COR-L47 (cell line): ENCODE measurements around the gene CFDP1.
"Not testable (repeated sequence)": the region's sequence is repeated elsewhere in the genome, so short reads cannot be mapped to it uniquely, and the experiment has no call there.

Experiments used
- DNase-seq: peaks from one replicate; lab custom pipeline; 2025; lab: John Stamatoyannopoulos, UW

Gene CFDP1

GRCh38 chr16:75458439-75458838, 25.1 kb upstream of the CFDP1 start:
- no peak for DNase-seq

GRCh38 chr16:75458029-75458428, 24.7 kb upstream of the CFDP1 start:
- peak; percentile 4 for DNase-seq

- DNase-seq = no peak
Measured at GRCh38 chr16:75457485-75458021, 24.2 kb upstream of the CFDP1 start.

DNA sequence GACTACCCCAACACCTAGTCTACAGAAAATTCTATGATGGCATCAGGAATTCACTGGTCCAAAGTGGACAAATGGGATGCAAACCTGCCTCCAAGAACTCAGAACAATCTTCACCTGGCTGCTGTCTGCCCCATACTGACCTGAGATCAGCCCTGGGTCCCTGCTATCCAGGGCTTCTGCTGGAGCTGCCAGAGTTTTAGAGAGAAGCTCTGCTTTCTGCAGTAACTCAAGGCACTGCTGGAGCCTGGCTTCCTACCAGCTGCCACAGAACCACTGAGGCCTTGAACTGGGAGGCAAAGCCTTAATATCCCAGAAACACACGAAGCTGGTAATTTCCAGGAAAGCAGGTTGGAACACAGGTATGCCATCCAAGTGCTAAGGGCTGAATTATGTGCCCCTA, 23.7 kb upstream of the CFDP1 start:
- no peak for DNase-seq

DNA sequence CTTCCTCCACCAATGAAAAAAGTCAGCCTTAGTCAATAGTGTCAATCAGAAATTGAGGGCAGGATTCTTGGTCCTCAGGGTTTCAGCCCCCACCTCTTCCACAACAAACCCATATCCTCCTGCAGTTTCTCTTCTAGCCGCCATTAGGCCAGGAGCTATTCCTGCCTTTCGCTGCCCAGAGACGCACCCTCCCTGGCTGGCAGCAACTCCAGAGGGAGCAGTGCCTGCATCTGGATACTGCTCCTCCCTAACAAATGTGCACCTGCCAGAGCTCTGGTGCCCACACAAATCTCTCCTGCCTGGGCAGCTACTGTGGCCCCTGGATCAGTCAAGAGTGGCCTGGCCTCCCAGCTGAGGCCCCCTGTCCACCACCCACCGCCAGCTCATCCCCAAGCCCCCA, 23.2 kb upstream of the CFDP1 start:
- not testable (repeated sequence) for DNase-seq

DNA sequence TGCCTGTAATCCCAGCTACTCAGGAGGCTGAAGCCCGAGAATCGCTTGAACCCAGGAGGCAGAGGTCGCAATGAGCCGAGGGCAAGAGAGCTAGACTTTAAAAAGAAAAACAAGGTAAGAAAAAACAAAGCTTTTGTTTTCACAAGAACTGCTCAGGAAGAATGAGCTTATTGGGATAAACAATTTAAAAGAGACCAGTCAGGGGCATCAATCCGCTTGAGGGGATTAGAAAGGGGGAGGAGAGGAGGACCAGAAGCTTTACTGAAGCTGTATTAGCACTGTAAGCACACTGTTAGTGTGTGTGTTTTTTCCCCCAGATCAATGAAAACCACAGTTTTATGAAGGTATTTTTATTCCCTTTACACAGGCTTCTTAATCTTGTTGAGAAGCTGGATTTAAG, 22.4 kb upstream of the CFDP1 start:
- no peak for DNase-seq

DNA sequence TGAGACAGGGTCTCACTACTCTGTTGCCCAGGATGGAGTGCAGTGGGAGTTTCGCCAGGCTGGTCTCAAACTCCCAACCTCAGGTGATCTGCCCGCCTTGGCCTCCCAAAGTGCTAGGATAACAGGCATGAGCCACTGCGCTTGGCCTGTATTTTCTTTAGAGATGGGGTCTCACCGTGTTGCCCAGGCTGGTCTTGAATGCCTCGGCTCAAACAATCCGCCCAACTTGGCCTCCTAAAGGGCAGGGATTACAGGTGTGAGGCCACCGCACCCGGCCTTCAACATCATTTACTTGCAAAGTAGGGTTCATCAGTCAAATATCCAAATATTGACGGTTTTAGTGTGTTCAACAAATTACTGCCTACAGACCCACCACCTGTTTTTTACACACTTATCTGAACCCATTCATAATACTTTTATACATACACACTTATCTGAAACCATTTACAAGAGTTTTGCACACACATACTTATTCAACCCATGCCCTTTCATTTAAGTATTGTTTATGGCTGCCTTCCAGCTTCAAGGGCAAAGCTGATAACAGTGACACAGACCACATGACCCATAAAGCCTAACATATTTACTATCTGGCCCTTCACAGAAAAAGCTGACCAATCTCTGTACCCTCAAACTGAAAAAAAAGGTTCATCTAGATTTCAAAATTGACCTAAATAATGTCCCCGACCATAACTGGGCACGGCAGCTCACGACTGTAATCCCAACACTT, 19.3 kb upstream of the CFDP1 start:
- no peak for DNase-seq

DNA sequence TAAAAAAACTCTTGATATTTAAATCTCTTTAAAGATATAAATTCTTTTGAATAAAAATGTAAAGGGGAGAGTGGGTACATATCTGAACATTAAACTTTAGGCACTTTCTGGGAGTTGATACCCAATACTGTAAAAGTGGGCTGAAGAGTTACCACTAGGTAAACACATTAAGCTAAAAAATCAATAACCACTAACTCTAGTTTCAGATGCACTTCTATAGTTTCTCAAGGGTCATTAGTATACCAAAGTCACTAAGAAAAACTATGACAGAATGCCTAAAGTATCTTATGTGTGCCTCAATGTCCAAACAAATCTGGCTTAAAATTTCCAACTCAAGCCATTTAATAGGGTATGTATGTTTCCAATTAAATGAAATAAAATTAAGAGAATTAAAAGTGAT, 13.1 kb upstream of the CFDP1 start:
- DNase-seq = no peak

- no peak for DNase-seq
Measured at GRCh38 chr16:75445298-75445697, 12.0 kb upstream of the CFDP1 start.

DNA sequence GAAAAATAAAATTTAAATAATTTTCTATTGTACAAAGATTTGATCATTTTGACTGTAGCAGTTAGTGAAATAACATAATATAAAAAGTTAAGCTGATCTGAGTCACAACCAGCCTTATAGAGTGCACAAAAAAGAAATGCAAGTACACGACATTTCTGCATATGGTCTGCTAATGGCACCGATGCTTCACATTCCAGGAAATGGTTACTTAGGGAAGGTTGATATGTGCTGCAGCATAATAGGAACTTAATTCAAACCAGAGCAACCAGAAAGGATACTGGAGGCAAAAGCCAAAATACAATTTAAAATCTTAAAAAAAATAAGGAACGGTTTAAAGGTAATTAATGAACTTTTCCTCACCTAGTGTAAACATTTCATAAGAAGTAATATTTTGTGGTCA, 10.0 kb upstream of the CFDP1 start:
- no peak for DNase-seq

- DNase-seq = peak; percentile 85
Measured at GRCh38 chr16:75433732-75434413, 570 bp upstream of the CFDP1 start.

- no peak for DNase-seq
Measured at GRCh38 chr16:75429621-75430403, 3.5 kb downstream of the CFDP1 start.

GRCh38 chr16:75426524-75426923, 6.8 kb downstream of the CFDP1 start:
- DNase-seq = not testable (repeated sequence)

- not testable (repeated sequence) for DNase-seq
Measured at GRCh38 chr16:75424105-75424762, 9.1 kb downstream of the CFDP1 start.

GRCh38 chr16:75423723-75424104, 9.6 kb downstream of the CFDP1 start:
- DNase-seq = no peak

DNA sequence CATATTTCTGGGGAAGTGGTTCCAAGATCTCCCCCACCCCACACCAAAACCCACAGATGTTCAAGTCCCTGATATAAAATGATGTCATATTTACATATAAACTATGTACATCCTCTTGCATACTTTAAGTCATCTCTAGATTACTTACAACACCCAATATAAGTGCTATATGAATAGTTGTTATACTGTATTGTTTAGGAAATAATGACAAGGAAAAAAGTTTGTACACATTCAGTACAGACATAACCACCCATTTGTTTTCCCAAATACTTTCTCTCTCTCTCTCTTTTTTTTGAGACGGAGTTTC, 11.5 kb downstream of the CFDP1 start:
- no peak for DNase-seq

GRCh38 chr16:75420987-75421819, 12.1 kb downstream of the CFDP1 start:
- DNase-seq = peak; percentile 64

GRCh38 chr16:75416904-75417565, 16.3 kb downstream of the CFDP1 start:
- no peak for DNase-seq

DNA sequence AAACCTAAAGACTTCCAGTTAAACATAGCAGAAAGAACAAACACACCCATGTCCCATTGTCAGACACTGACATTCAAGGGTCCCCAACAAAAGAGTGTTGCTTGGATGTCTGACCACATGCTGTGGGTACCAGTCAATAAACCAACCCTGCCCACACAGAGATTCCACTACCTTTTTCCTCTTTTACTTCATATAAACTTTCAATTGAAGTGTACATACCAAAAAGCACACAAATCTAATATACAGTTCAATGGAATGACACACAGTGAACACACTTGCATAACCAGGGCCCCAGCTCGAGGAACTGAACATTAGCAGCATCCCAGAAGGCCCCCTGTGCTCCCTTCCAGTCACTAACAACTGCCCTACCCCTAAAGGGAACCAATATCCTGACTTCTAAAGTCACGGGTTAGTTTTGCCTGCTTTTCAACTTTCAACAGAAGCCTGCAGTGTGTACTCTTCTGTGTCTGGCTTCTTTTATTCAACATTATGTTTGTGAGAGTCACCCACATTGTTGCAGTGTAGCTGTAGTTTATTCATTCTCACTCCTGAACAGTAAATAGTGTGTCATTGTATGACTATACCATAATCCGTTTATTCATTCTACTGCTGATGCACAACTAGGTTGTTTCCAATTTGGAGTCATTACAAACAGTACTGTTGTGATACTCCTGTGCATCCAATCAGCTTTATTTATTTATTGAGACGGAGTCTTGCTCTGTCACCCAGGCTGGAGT, 18.0 kb downstream of the CFDP1 start:
- no peak for DNase-seq

DNA sequence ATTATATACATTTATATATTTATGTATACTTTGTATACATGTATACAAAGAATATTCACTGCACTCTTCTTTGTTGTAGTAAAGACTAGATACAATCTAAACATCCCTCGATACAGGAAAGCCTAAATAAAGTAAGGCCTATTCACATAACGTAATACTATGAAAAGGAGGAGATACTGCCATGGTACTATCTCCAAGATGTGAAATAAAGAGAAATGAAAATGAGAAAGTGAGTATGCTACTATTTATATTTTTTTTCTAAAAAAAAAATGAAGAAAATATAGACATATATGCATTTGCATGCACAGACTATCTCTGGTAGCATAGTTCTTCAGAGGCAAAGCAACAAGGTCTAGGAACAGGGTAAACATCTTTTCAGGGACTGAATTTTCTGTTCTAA, 19.4 kb downstream of the CFDP1 start:
- DNase-seq = no peak
